ENCODE data around the gene CNTLN. TPM values are rescaled to one million over a fixed set of nuclear protein-coding genes. Genes with fewer than 3 reads are reported as not detected.

Gene CNTLN
- total and polyA plus RNA-seq, 2 of the 13 experiments (the other 11 are each of a cell fraction or from before 2014, with no cell fraction given), result 1.5 to 5.7 TPM

GRCh38 chr9:17414986-17415385 is 280.1 kb downstream of the CNTLN start:
- no TSS peak for BruUV-seq (replicated peaks)
- no peak overlapping the region for H2AFZ ChIP-seq (ENCODE audit: low read length)
- intact Hi-C loops (cut with micrococcal nuclease; ENCODE audit: unreplicated experiment), result no loop called here
- no peaks in the 10 kb centered on the region for H3K36me3 ChIP-seq (replicated peaks in 1 of 2; ENCODE audit: control insufficient read depth in 1 of 2, insufficient read depth in 2 of 2, low read length in 2 of 2)
- CTCF ChIA-PET (ENCODE audit: low intra/inter-chr PET ratio, low total read pairs), result no interaction called here
- no peak overlapping the region for H3K9ac ChIP-seq (ENCODE audit: insufficient read depth, low read depth, low read length)
- H3K4me1 ChIP-seq (ENCODE audit: insufficient read depth, low read length), result no peaks in the 10 kb centered on the region
- DNase-seq (ENCODE audit: low spot score), result no peak
- H3K27ac ChIP-seq (ENCODE audit: extremely low read length, insufficient read depth, low read length), result no peak overlapping the region
- H3K27me3 ChIP-seq (ENCODE audit: control insufficient read depth in 1 of 2, insufficient read depth in 2 of 2, low read length in 2 of 2), result no peaks in the 10 kb centered on the region
- no peak overlapping the region for H3K4me2 ChIP-seq (ENCODE audit: low read depth, low read length)
- H3K4me3 ChIP-seq (replicated peaks in 1 of 3; ENCODE audit: insufficient read depth in 1 of 3, low read depth in 2 of 3, low read length in 3 of 3), result no peak overlapping the region
- in situ Hi-C loops (cut with HindIII; ENCODE audit: extremely low pct_ligation_motif_present, low pct_unique_long_range_greater_than_20kb), result no loop called here
- H3K79me2 ChIP-seq (ENCODE audit: insufficient read depth, low read length), result no peaks in the 10 kb centered on the region
- H3K9me3 ChIP-seq (ENCODE audit: low read length), result peaks cover 17% of the 10 kb centered on the region
- WGBS (ENCODE audit: low lambda C conversion rate), result 59% methylated on average over 3 of the region's 3 CpGs
- FAIRE-seq, result no peak
- POLR2A ChIA-PET, result no interaction called here
- H4K20me1 ChIP-seq (ENCODE audit: insufficient read depth, low read length), result no peaks in the 10 kb centered on the region
- no peak for TF ChIP-seq ZKSCAN8 (CRISPR knock-in tag; IDR thresholded peaks at IDR 0.05; ENCODE audit: borderline replicate concordance)
- peak in 1 of 2 experiments; percentile 38; a peak in 1 of 4 replicates for TF ChIP-seq MAFK (conservative IDR thresholded peaks at IDR 0.05 in 1 of 2, IDR thresholded peaks at IDR 0.05 in 1 of 2; ENCODE audit: low read length in 2 of 2)
- no peak for TF ChIP-seq CEBPB (IDR thresholded peaks at IDR 0.05; ENCODE audit: borderline replicate concordance, low read depth, low read length)
- ATAC-seq, result no peak

GRCh38 chr9:17422994-17423680 is 288.3 kb downstream of the CNTLN start:
- H3K27ac ChIP-seq (ENCODE audit: extremely low read length, insufficient read depth, low read length), result no peak overlapping the region
- no peak overlapping the region for H3K9ac ChIP-seq (ENCODE audit: insufficient read depth, low read depth, low read length)
- H3K4me3 ChIP-seq (replicated peaks in 1 of 3; ENCODE audit: insufficient read depth in 1 of 3, low read depth in 2 of 3, low read length in 3 of 3), result no peak overlapping the region
- in situ Hi-C loops (cut with HindIII; ENCODE audit: extremely low pct_ligation_motif_present, low pct_unique_long_range_greater_than_20kb) (no loop called here), intact Hi-C loops (cut with micrococcal nuclease; ENCODE audit: unreplicated experiment) (no loop called here)
- peaks cover 15% of the 10 kb centered on the region for H3K9me3 ChIP-seq (ENCODE audit: low read length)
- H3K4me2 ChIP-seq (ENCODE audit: low read depth, low read length), result no peak overlapping the region
- ATAC-seq (no peak), DNase-seq (ENCODE audit: low spot score) (no peak), FAIRE-seq (no peak)
- WGBS (ENCODE audit: low lambda C conversion rate), result 52% methylated on average over 4 of the region's 4 CpGs
- H4K20me1 ChIP-seq (ENCODE audit: insufficient read depth, low read length), result no peaks in the 10 kb centered on the region
- H3K36me3 ChIP-seq (replicated peaks in 1 of 2; ENCODE audit: control insufficient read depth in 1 of 2, insufficient read depth in 2 of 2, low read length in 2 of 2), result no peaks in the 10 kb centered on the region
- H3K27me3 ChIP-seq (ENCODE audit: control insufficient read depth in 1 of 2, insufficient read depth in 2 of 2, low read length in 2 of 2), result no peaks in the 10 kb centered on the region
- H3K79me2 ChIP-seq (ENCODE audit: insufficient read depth, low read length), result no peaks in the 10 kb centered on the region
- H2AFZ ChIP-seq (ENCODE audit: low read length), result no peak overlapping the region
- H3K4me1 ChIP-seq (ENCODE audit: insufficient read depth, low read length), result no peaks in the 10 kb centered on the region
- BruUV-seq (replicated peaks), result no TSS peak
- ChIA-PET CTCF (ENCODE audit: low intra/inter-chr PET ratio, low total read pairs) (no interaction called here), POLR2A (no interaction called here)
- TF ChIP-seq ZNF121 (CRISPR knock-in tag; IDR thresholded peaks at IDR 0.05) (no peak), ZNF335 (CRISPR knock-in tag; IDR thresholded peaks at IDR 0.05) (no peak), FOXO4 (CRISPR knock-in tag; conservative IDR thresholded peaks at IDR 0.05) (no peak), ZNF597 (CRISPR knock-in tag; IDR thresholded peaks at IDR 0.05) (no peak), TRIM24 (CRISPR knock-in tag; IDR thresholded peaks at IDR 0.05) (no peak), NFATC3 (CRISPR knock-in tag; IDR thresholded peaks at IDR 0.05) (no peak), NPAS2 (CRISPR knock-in tag; IDR thresholded peaks at IDR 0.05; ENCODE audit: borderline replicate concordance) (no peak), POLR2A (IDR thresholded peaks at IDR 0.05; ENCODE audit: insufficient read depth in 1 of 2, low read depth in 2 of 2, low read length in 2 of 2) (no peak), ZMYM3 (CRISPR knock-in tag; IDR thresholded peaks at IDR 0.05) (no peak), ZNF275 (CRISPR knock-in tag; IDR thresholded peaks at IDR 0.05; ENCODE audit: borderline replicate concordance) (no peak), ZSCAN22 (CRISPR knock-in tag; IDR thresholded peaks at IDR 0.05) (no peak), ZNF552 (CRISPR knock-in tag; IDR thresholded peaks at IDR 0.05; ENCODE audit: borderline replicate concordance) (no peak), ETV6 (CRISPR knock-in tag; conservative IDR thresholded peaks at IDR 0.05) (no peak), SMAD3 (CRISPR knock-in tag; IDR thresholded peaks at IDR 0.05) (no peak)
